ENCODE measurements around the gene CACNB1. TPM values are rescaled to one million over a fixed set of nuclear protein-coding genes. Genes with fewer than 3 reads are reported as not detected.
A peak's percentile ranks its signal among the peaks of the same experiment; 100 is the strongest.

Gene CACNB1
- total RNA-seq, 4 donors from 2014 or later = 10.1 to 21.7 (median 11.6) TPM

DNA sequence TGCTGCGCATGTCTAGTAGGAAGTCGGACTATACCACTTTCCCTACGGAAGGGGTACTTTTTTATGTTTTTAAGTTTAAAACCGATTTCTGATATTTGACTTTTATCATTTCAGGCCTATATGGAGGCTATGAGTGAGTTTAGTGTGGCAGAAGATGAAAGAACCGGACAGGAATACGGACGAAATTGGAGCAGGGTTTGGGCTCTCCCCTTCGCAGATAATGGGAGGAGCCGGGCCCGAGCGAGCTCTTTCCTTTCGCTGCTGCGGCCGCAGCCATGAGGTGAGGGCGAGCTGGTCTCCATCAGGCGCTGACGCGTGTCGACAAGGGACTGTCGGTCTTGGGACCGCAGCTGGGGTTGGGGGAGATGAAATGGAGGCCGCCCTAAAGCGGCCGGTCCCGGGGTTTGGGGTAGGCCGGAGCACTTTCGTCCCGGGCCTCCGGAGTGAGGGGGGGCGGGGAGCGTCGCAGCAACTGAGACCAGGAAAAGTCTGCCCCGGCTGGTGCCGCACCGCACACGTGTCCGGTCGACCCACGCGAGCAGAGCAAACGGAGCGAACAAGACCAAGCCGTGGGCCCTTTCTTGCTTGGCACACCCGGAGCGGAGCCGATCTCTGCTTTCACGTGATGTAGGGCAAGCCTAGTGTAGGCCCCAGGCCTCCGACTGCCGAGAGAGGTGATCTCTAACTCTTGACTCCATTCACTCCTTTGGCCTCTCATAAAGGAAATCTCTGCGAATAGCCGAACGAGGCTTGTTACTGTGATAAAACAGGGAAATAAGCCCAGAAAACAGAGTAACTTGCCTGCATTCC, 2.8 kb upstream of the CACNB1 start, which contains the start of gene RPL19:
Gene RPL19, plus strand, starts transcription at position 214 of the 810 bp plus-strand sequence. Its CDS starts 62 bp downstream, at position 276.
- 0 to 1% methylated on average over 12 to 52 of the region's 52 CpGs for WGBS, 2 donors (ENCODE audit: low coverage in 1 of 2)
- in situ Hi-C loops (cut with MboI; ENCODE audit: low pct_ligation_motif_present in 1 of 4, low pct_unique_long_range_greater_than_20kb in 1 of 4, low sequenced_read_pairs in 3 of 4) = no loop called here
- Histone ChIP-seq H3K4me3 (peak within 1 kb of the TSS; percentile 64 to 97 (median 85)), H3K27me3 (no peaks in the 10 kb centered on the region), H3K9me3 (no peaks in the 10 kb centered on the region), H3K36me3 (peaks cover 0 to 39% (median 19%) of the 10 kb centered on the region in 4 donors), H3K4me1 (peaks cover 23 to 55% (median 40%) of the 10 kb centered on the region in 4 donors), H3K27ac (peak within 1 kb of the TSS; percentile 85 to 98 (median 96))
- peak; percentile 82 for TF ChIP-seq POLR2A (IDR thresholded peaks at IDR 0.05)
- peak; percentile 39 to 86 (median 84) for TF ChIP-seq POLR2AphosphoS5 (IDR thresholded peaks at IDR 0.05)
- TF ChIP-seq EP300 (IDR thresholded peaks at IDR 0.05; ENCODE audit: low read depth) = no peak
- TF ChIP-seq, protein P1, sequence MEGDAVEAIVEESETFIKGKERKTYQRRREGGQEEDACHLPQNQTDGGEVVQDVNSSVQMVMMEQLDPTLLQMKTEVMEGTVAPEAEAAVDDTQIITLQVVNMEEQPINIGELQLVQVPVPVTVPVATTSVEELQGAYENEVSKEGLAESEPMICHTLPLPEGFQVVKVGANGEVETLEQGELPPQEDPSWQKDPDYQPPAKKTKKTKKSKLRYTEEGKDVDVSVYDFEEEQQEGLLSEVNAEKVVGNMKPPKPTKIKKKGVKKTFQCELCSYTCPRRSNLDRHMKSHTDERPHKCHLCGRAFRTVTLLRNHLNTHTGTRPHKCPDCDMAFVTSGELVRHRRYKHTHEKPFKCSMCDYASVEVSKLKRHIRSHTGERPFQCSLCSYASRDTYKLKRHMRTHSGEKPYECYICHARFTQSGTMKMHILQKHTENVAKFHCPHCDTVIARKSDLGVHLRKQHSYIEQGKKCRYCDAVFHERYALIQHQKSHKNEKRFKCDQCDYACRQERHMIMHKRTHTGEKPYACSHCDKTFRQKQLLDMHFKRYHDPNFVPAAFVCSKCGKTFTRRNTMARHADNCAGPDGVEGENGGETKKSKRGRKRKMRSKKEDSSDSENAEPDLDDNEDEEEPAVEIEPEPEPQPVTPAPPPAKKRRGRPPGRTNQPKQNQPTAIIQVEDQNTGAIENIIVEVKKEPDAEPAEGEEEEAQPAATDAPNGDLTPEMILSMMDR (IDR thresholded peaks at IDR 0.05) = peak in 1 of 5 experiments; percentile 27
- peak; percentile 82 for DNase-seq
- intact Hi-C loops (cut with DNase I; ENCODE audit: low total_unique reads) = no loop called here

DNA sequence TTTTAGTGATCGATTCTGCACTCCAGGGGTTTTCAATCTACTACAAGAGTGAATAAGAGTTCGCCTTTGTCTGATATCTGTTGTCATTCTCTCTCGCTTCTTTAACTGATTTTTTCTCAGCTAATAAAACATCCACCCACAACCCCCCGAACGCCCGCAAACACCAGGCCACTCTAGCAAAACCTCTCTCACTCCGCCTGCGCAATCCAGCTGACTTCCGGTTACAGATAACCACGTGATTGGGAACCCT, 2.3 kb upstream of the CACNB1 start:
- Histone ChIP-seq H3K36me3 (peaks cover 0 to 34% (median 18%) of the 10 kb centered on the region in 4 donors), H3K4me1 (peaks cover 23 to 59% (median 40%) of the 10 kb centered on the region in 4 donors), H3K27me3 (no peaks in the 10 kb centered on the region), H3K9me3 (no peaks in the 10 kb centered on the region), H3K27ac (peak overlapping the region; percentile 85 to 98 (median 96)), H3K4me3 (peak overlapping the region; percentile 15 to 97 (median 74))
- peak; percentile 91 for DNase-seq
- TF ChIP-seq POLR2AphosphoS5 (IDR thresholded peaks at IDR 0.05) (peak in 1 of 3 donors; percentile 77), POLR2A (IDR thresholded peaks at IDR 0.05) (no peak)
- in situ Hi-C loops (cut with MboI; ENCODE audit: low pct_ligation_motif_present in 1 of 4, low pct_unique_long_range_greater_than_20kb in 1 of 4, low sequenced_read_pairs in 3 of 4) = no loop called here
- WGBS, 2 donors (ENCODE audit: low coverage in 1 of 2) = 0 to 1% methylated on average over 4 to 10 of the region's 10 CpGs
- intact Hi-C loops (cut with DNase I; ENCODE audit: low total_unique reads) = no loop called here

DNA sequence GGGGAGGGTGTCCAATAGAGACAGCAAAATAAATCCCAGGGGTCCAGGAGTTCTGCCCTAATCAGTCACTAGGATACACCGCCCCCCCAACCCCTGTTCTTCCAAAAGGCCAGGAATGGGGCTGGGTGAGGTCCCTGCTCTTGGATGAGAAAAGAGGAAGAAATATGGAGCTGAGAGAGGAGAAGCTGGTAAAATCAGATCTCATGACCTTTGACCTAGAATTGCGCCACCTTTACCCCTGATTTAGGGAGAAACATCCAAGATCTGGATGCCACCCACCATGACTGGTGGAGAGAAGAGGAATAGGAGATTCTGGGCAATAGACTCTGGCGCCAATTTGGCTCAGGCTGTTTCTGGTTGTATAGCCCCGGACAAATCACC, 707 bp upstream of the CACNB1 start:
- TF ChIP-seq, protein P1 (IDR thresholded peaks at IDR 0.05) = no peak
- TF ChIP-seq POLR2AphosphoS5 (IDR thresholded peaks at IDR 0.05) = no peak
- no peak for TF ChIP-seq POLR2A (IDR thresholded peaks at IDR 0.05)
- no peak for TF ChIP-seq EP300 (IDR thresholded peaks at IDR 0.05; ENCODE audit: low read depth)
- peak overlapping the region in 2 of 4 donors; percentile 59 to 78 for H3K4me3 ChIP-seq
- intact Hi-C loops (cut with DNase I; ENCODE audit: low total_unique reads) (no loop called here), in situ Hi-C loops (cut with MboI; ENCODE audit: low pct_ligation_motif_present in 1 of 4, low pct_unique_long_range_greater_than_20kb in 1 of 4, low sequenced_read_pairs in 3 of 4) (no loop called here)
- no peaks in the 10 kb centered on the region for H3K27me3 ChIP-seq
- peaks cover 23 to 59% (median 40%) of the 10 kb centered on the region in 4 donors for H3K4me1 ChIP-seq
- H3K9me3 ChIP-seq = no peaks in the 10 kb centered on the region
- DNase-seq = no peak
- peak overlapping the region; percentile 77 to 98 (median 96) for H3K27ac ChIP-seq
- WGBS, 2 donors (ENCODE audit: low coverage in 1 of 2) = 57 to 70% methylated on average over 1 to 4 of the region's 4 CpGs
- H3K36me3 ChIP-seq = peaks cover 0 to 19% (median 9%) of the 10 kb centered on the region in 4 donors

DNA sequence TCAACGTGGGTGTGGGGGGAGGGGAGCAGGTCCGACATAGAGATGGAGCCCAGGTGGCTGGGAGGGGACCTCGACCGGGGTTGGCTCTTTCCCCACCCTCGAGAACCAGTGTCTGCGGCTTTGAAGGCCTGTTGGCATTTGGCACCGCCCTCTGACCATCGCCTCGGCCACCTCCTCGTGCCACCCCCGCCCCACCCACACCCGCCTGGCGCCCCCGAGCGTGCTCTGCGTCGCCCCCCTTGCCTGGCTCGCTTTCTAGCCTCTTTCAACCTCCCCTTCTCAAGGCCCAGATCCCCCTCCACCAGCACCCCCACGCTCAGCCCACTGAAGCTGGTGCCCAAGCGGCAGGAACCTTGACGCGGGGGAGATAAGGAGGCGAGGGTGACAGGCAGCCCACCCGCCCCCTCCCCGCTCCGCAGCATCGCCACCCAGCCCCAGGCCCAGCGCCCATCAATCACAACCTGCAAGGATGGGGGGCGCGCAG, 619 bp downstream of the CACNB1 start:
- H3K27me3 ChIP-seq = no peaks in the 10 kb centered on the region
- intact Hi-C loops (cut with DNase I; ENCODE audit: low total_unique reads) (no loop called here), in situ Hi-C loops (cut with MboI; ENCODE audit: low pct_ligation_motif_present in 1 of 4, low pct_unique_long_range_greater_than_20kb in 1 of 4, low sequenced_read_pairs in 3 of 4) (no loop called here)
- H3K9me3 ChIP-seq = no peaks in the 10 kb centered on the region
- peak overlapping the region; percentile 51 to 78 (median 66) for H3K4me3 ChIP-seq
- peak overlapping the region; percentile 77 to 98 (median 96) for H3K27ac ChIP-seq
- no peak for TF ChIP-seq POLR2AphosphoS5 (IDR thresholded peaks at IDR 0.05)
- no peak for TF ChIP-seq EP300 (IDR thresholded peaks at IDR 0.05; ENCODE audit: low read depth)
- no peak for TF ChIP-seq POLR2A (IDR thresholded peaks at IDR 0.05)
- TF ChIP-seq, protein P1 (IDR thresholded peaks at IDR 0.05) = no peak
- WGBS, 2 donors (ENCODE audit: low coverage in 1 of 2) = 3% methylated on average over 29 of the region's 30 CpGs; no CpG with 5 or more reads in 1 of the 2 donors
- DNase-seq = peak; percentile 53
- peaks cover 0 to 7% (median 2%) of the 10 kb centered on the region in 4 donors for H3K36me3 ChIP-seq
- H3K4me1 ChIP-seq = peaks cover 22 to 53% (median 36%) of the 10 kb centered on the region in 4 donors
